ENCODE results near the gene MSANTD1.

MSANTD1 gene

GRCh38 chr4:3304831-3305609 lies 56.1 kb downstream of the MSANTD1 start:
- no peak for DNase-seq

- DNase-seq, result no peak
Measured at GRCh38 chr4:3305610-3306371, 56.8 kb downstream of the MSANTD1 start.

All from inflammatory macrophage treated with lipopolysaccharide for 1 hour (primary cell).